Esophagus squamous epithelium (tissue), 5 donors: Measurements from ENCODE around the gene MAF. TPM values are rescaled to one million over a fixed set of nuclear protein-coding genes. Genes with fewer than 3 reads are reported as not detected.

ENCODE experiments used
- DNase-seq: peaks from one replicate; lab custom pipeline; 2025; lab: John Stamatoyannopoulos, UW
- H3K27ac ChIP-seq, 4 donors: fragments of 200-600 bp; sonication (generic); one replicate each; pipeline ENCODE4 v1.5.1; 2016 to 2019; ENCODE audit warnings: mild to moderate bottlenecking in 1 of 4
- H3K27me3 ChIP-seq, 4 donors: fragments of 200-600 bp; sonication (generic); 1 replicate in 3 of 4; 2 replicates in 1 of 4; pipeline versions ENCODE4 v1.5.1 to v1.6.0; 2017 to 2021; ENCODE audit warnings: antibody characterized with exemption in 1 of 4
- H3K36me3 ChIP-seq, 3 donors: fragments of 200-600 bp; sonication (generic); one replicate each; pipeline ENCODE4 v1.5.1; 2016 to 2019
- H3K4me1 ChIP-seq, 3 donors: fragments of 200-600 bp; sonication (generic); one replicate each; pipeline ENCODE4 v1.5.1; 2017 to 2019
- H3K4me3 ChIP-seq, 4 donors: fragments of 200-600 bp; sonication (generic); 1 replicate in 3 of 4; 2 replicates in 1 of 4; pipeline ENCODE4 v1.5.1; 2016 to 2019; ENCODE audit warnings: mild to moderate bottlenecking in 2 of 4, moderate library complexity in 1 of 4
- H3K9me3 ChIP-seq, 3 donors: fragments of 200-600 bp; sonication (generic); one replicate each; pipeline ENCODE4 v1.5.1; 2016 to 2019
- POLR2A ChIP-seq, 4 donors: fragments of 450-650 bp; IDR thresholded peaks; one replicate each; pipeline ENCODE4 v1.6.1; 2017; ENCODE audit warnings: antibody characterized with exemption in 4 of 4, mild to moderate bottlenecking in 4 of 4, moderate library complexity in 3 of 4
- WGBS, 2 donors: methylation state at CpG; one replicate each; pipeline ENCODE4 v1.1.5; 2018; 5-methylcytosine and 5-hydroxymethylcytosine counted together
- intact Hi-C: fragments of 100-400 bp; cut with DNase I; formaldehyde crosslinking; loops from one replicate; pipeline ENCODE4 v1.15.0; 2022
- total RNA-seq, 4 donors: library from RNA; depleted of rRNA; stranded (reverse); fragments of >200 nt; gene quantifications; one replicate each; pipeline ENCODE4 v1.1.0, GENCODE V29; 2016
- TF ChIP-seq, protein P1 (sequence below), 6 experiments: fragments of 450-650 bp in 4 of 6; fragments of 200-600 bp in 2 of 6; sonication (generic) in 2 of 6; IDR thresholded peaks; one replicate each; pipeline ENCODE4 v1.5.1; 2016 to 2019; ENCODE audit warnings: antibody characterized with exemption in 6 of 6, mild to moderate bottlenecking in 4 of 6, moderate library complexity in 4 of 6
- donor health status: DM: yes; HTN: yes; CAD: no.

Gene MAF
- total RNA-seq, 4 donors from 2014 or later, result 18.9 to 52.6 (median 31.1) TPM

DNA sequence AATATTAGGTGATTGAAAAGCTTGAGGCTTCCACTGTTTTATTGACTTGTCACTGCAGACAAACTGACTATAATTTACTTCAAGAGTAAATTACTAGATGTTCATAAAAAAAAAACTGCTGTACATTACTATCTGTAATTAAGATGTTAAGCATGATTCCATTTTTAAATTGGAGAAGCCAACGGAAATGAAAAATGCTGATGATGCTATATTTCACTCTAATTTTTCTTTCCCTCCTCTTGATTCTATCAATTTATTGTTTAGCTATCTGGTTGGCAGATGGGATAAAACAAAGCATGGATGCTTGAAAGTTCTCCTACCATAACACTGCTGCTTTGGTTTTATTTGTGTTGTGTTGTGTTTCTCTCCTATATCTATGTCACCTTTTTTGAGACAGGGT lies 41.0 kb downstream of the MAF start:
- DNase-seq, result no peak
- TF ChIP-seq, protein P1, sequence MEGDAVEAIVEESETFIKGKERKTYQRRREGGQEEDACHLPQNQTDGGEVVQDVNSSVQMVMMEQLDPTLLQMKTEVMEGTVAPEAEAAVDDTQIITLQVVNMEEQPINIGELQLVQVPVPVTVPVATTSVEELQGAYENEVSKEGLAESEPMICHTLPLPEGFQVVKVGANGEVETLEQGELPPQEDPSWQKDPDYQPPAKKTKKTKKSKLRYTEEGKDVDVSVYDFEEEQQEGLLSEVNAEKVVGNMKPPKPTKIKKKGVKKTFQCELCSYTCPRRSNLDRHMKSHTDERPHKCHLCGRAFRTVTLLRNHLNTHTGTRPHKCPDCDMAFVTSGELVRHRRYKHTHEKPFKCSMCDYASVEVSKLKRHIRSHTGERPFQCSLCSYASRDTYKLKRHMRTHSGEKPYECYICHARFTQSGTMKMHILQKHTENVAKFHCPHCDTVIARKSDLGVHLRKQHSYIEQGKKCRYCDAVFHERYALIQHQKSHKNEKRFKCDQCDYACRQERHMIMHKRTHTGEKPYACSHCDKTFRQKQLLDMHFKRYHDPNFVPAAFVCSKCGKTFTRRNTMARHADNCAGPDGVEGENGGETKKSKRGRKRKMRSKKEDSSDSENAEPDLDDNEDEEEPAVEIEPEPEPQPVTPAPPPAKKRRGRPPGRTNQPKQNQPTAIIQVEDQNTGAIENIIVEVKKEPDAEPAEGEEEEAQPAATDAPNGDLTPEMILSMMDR (IDR thresholded peaks at IDR 0.05), result no peak
- no peak for TF ChIP-seq POLR2A (IDR thresholded peaks at IDR 0.05)
- Histone ChIP-seq H3K4me3 (no peak overlapping the region), H3K27me3 (no peaks in the 10 kb centered on the region), H3K36me3 (no peaks in the 10 kb centered on the region), H3K9me3 (no peaks in the 10 kb centered on the region), H3K4me1 (no peaks in the 10 kb centered on the region), H3K27ac (no peak overlapping the region)
- WGBS, 2 donors, result 77 to 83% methylated on average over 1 of the region's 1 CpG
- intact Hi-C loops, result no loop called here

DNA sequence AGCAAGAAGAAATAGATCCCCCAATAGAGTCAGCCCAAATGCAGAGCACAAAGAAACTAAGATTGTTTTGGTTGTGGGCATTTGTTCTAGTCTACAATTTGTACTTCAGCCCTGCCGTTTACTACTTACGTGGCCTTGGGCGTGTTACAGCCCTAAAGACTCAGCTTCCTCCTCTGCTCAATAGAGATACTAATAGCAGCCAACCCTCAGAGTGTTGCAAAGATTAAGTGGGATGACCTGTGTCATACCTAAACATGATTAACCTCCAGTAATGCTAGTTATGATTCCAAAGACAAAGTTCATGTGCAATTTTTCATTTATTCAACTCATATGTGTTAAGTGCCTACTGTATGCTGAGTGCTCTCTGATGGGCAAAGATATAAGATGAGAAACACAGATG lies 43.1 kb downstream of the MAF start:
- intact Hi-C loops, result no loop called here
- WGBS, 2 donors, result 49 to 58% methylated on average over 3 of the region's 3 CpGs
- TF ChIP-seq POLR2A (IDR thresholded peaks at IDR 0.05), result no peak
- TF ChIP-seq, protein P1 (IDR thresholded peaks at IDR 0.05), result no peak

DNA sequence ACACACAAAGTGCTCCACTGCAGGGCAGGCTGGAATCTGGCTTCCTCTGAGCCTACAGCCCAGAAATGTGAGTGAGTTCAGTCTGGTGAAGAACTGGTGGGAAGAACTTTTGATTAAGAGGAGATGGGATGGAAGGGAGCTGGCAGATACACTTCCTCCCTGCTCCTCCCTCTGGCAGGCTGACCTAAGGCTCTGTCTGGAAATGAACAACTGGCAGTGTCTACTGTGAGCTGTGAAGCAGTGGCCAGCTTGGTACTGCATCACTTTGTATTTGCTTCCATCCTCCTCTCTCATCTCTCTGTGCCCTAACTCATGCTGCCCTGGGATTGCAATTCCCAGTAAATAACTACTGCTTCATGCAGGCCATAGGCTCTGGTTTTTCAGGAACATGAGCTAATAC lies 45.6 kb downstream of the MAF start:
- Histone ChIP-seq H3K9me3 (no peaks in the 10 kb centered on the region), H3K4me3 (no peak overlapping the region), H3K4me1 (no peaks in the 10 kb centered on the region), H3K27me3 (peaks cover 0 to 7% (median 0%) of the 10 kb centered on the region in 4 donors), H3K36me3 (no peaks in the 10 kb centered on the region), H3K27ac (no peak overlapping the region)
- intact Hi-C loops, result no loop called here
- TF ChIP-seq POLR2A (IDR thresholded peaks at IDR 0.05), result no peak
- no peak for DNase-seq

More for the DNA sequence above, 43.1 kb downstream of the MAF start:
- no peak overlapping the region for H3K27ac ChIP-seq
- no peaks in the 10 kb centered on the region for H3K36me3 ChIP-seq
- H3K4me1 ChIP-seq, result no peaks in the 10 kb centered on the region
- peaks cover 0 to 5% (median 0%) of the 10 kb centered on the region in 4 donors for H3K27me3 ChIP-seq
- no peak overlapping the region for H3K4me3 ChIP-seq
- H3K9me3 ChIP-seq, result no peaks in the 10 kb centered on the region
- DNase-seq, result no peak

DNA sequence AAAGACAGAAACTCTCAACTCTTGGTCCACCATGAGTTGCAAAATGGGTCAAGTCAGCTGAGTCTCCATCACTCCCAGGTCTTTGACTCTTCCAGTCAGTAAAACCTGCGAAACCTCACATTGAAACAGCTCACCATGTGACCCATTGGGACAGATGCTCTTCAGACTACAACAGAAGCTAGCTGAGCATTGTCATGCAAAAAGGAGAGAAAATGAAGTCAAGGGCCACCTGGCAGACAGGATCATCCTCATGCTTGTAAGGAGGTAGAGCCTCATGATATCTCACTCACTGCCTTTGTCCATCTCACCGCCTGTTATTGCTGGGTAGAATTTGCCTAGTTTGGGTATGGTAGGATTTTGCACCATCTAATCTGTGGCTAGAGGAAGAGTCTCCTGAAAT lies 50.2 kb downstream of the MAF start:
- Histone ChIP-seq H3K4me1 (no peaks in the 10 kb centered on the region), H3K9me3 (no peaks in the 10 kb centered on the region), H3K36me3 (no peaks in the 10 kb centered on the region), H3K27ac (no peak overlapping the region), H3K4me3 (no peak overlapping the region), H3K27me3 (peaks cover 0 to 13% (median 0%) of the 10 kb centered on the region in 4 donors)
- WGBS, 2 donors, result 100% methylated on average over 2 of the region's 2 CpGs
- TF ChIP-seq POLR2A (IDR thresholded peaks at IDR 0.05), result no peak
- TF ChIP-seq, protein P1 (IDR thresholded peaks at IDR 0.05), result no peak
- DNase-seq, result no peak
- intact Hi-C loops, result no loop called here

DNA sequence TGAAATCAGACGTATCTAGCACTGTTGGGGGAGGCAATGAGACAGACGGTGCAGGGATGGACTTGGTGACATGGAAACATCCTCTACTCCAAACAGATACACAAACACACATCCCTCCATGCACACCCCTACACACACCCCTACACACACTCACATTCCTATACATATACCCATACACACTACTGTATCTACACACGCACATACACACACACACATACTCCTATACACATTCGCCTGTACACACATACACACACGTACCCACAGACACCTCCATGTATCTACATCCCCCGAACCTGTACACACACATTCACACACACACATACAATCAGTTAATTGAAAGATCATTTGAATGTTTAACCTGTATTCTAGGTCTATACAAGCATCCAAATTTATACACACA lies 53.5 kb downstream of the MAF start:
- Histone ChIP-seq H3K36me3 (no peaks in the 10 kb centered on the region), H3K9me3 (no peaks in the 10 kb centered on the region), H3K4me1 (no peaks in the 10 kb centered on the region), H3K4me3 (no peak overlapping the region), H3K27me3 (peaks cover 0 to 8% (median 0%) of the 10 kb centered on the region in 4 donors), H3K27ac (no peak overlapping the region)
- intact Hi-C loops, result no loop called here
- DNase-seq, result no peak
- 86 to 91% methylated on average over 6 of the region's 6 CpGs for WGBS, 2 donors
- TF ChIP-seq POLR2A (IDR thresholded peaks at IDR 0.05), result no peak
- TF ChIP-seq, protein P1 (IDR thresholded peaks at IDR 0.05), result no peak
